NCI-H226 (cell line): ENCODE measurements around the gene HS6ST2.
"Not testable (repeated sequence)": the region's sequence is repeated elsewhere in the genome, so short reads cannot be mapped to it uniquely, and the experiment has no call there.

ENCODE experiments used
- DNase-seq: peaks from one replicate; pipeline ENCODE4 v3.0.0-alpha.2; 2015

Gene HS6ST2

DNA sequence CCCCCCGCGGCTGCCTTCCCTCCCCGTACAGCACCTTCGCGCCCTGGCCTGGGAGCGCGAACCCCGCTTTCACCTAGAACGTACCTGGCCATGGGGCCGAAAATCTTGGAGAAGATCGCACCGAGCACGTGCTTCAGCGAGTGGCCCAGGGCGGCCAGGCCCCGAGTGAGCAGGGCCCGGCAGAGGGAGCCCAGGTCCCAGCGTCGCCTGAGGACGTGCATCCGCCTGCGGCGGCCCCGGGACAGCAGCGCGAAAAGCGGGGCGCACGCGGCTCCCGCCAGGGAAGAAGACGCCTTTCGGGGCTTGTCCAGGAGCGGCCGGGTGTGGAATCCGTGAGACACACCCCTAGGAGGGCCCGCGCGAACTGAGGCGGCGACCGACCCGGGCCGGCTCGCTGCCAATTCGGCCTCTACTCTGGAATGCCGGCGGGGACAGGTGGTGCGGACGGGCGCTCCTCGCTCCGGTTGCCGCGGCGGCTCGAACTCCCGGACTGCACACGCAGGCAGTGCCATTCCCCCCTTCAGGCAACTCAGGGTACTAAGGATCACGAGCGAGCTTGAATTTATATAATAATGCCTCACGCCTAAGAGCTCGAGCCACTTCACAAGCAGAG is at the start of gene HS6ST2:
HS6ST2 (minus strand) TSS at position 539 of the 613 bp plus-strand sequence.
- no peak for DNase-seq

DNA sequence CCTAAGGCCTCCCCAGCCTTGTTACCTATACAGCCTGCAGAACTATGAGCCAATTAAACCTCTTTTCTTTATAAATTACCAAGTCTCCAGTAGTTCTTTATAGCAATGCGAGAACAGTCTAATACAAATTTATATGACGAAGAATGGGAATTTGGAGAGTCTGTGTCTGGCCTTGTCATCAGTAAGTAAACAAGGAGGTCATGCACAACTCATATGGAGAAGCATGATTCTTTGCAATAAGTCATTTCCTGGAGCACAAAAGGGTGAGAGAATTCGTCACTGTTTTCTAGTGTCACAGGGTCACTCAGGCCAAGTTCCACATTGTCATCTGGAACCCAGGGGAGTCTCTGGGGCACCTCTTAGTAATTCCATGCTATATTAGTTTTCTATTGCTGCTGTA is 49.0 kb upstream of the HS6ST2 start:
- no peak for DNase-seq

DNA sequence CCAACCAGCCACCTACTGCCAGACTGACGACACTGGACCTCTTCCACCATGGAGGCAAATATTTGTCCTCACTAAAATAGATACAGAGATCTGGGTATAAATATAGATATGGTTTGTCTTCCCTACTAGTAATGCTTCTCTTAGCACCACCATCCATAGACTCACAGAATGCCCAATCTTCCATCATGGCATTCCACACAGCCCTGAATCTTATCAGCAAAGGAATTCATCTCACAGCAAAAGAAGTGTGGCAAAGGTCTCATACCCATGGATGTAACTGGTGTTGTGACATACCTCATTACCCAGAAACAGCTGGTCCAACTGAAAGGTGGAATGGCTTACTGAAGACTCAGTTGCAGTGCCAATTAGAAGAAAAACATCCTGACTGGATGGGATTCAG is 47.2 kb upstream of the HS6ST2 start:
- no peak for DNase-seq

GRCh38 chrX:133005042-133005441 is 46.6 kb upstream of the HS6ST2 start:
- DNase-seq: no peak

DNA sequence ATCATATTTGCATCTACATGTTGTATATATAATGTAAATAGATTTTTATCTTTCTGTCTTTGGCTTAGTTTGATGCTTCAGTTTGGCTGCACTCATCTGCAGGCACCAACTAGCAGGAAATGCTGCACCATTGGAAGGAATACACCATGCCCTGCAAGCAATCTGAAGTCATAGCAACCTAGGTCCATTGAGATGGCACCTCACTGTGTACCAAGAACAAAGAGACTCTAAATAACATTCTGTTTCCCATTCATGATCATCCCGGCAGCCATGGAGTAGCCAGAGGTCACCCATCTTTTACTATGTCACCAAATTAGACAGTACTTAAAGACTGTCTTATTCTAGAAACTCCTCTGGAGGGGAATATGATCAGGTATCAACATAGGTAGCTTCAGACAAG is 40.8 kb upstream of the HS6ST2 start:
- DNase-seq: no peak

- DNase-seq: no peak
Measured at GRCh38 chrX:132990835-132991234, 32.4 kb upstream of the HS6ST2 start.

DNA sequence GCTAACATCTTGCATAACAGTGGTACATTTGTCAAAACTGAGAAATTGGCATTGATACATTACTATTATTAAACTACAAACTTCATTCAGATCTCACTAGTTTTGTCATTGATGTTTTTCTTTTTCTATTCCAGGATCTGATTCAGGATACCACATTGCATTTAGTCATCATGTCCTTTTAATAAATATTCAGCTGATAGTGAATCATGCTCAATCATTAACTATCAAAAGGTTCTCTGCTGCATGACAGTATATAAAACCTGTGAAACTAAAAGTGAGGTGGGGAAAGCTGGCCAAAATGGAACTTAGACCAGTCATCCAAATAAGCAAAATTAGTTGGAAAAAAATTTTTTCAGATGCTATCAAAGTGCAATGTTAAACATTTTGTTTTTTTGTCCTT is 28.1 kb upstream of the HS6ST2 start:
- DNase-seq: no peak

DNA sequence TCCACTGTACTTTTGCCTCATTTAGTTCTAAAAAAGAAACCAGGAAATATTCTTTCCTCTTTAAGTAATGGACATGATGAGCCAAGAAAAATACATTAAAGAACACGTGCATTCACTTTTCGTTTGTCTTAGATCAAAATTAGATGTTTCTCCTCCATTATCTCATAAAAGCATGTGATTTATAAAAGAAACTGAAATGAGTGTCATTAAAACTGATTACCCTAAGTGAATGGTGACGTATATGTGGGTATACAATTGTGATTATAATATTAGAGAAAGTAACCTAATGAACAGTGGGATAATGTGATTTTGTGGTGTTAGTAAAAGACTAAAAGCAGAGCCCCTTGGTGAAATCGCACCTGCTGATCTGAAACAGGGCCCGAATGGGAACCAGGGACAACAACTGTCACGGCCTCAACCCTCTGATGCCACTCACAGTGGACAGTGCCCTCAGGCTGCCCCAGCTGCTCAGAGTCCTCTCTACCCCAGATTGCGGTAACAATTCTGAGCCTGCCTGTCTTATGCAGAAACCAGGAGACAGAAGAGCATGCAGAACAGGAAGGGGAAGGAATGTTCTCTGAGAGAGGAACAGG is 25.7 kb upstream of the HS6ST2 start:
- no peak for DNase-seq

DNA sequence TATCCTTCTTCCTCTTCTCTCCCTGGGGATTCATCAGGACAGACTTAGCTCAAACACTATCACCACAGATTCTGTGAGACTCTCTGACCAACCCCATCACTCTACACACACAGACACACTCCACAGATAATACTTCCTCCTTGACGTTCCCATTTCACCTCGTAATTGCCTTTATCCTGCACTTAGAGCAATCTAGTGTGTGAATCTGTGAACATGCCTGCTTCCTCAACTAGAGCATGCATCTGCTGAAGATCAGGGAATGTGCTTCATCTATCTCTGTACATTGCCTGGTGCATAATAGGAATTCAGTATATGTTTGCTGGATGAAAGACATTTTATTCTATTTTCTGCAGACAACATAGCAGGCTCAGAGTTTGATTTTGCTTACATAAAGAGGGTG is 25.1 kb upstream of the HS6ST2 start:
- no peak for DNase-seq

DNA sequence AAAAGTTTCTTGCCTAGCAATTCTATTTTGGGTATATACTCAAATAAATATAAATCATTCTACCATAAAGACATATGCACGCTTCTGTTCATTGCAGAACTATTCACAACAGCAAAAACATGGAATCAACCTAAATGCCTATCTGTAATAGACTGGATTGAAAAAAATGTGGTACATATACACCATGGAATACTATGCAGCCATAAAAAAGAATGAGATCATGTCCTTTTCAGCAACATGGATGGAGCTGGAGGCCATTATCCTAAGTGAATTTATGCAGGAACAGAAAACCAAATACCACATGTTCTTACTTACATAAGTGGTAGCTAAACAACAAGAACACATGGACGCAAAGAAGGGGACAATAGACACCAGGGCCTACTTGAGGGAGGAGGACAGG is 21.6 kb upstream of the HS6ST2 start:
- not testable (repeated sequence) for DNase-seq

DNA sequence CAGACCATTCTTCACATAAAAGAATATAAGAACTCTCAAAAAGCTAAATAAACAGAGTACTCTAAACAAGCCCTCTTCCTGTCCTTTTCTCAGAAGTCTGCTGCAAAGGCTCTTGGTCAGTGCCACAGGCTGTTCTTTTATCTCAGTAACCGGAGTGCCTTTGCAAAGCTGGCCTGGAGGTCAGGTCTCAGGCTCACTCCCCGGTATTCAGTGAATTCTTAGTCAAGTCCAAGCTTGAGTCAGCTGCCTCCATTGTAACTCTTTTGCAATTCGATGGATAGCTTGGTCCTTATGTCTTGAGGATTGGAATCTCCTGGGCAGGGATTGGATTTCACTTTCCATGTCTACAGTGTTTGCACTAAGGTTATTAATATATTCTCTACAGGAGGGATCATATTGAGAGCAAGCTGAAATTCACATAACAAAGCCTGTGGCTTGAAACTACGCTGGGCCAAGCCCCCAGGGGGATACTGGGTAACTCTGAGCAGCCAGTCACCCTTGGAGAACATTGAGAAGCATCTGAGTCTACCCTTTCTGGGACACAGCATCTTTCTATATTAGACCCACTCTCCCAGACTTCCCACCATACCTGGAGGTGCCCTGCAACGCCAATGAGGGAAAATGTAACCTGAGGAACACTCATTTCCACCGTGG is 10.0 kb upstream of the HS6ST2 start:
- no peak for DNase-seq

- DNase-seq: no peak
Measured at GRCh38 chrX:132967049-132967448, 8.6 kb upstream of the HS6ST2 start.

- DNase-seq: no peak
Measured at GRCh38 chrX:132965461-132965860, 7.0 kb upstream of the HS6ST2 start.

- DNase-seq: no peak
Measured at GRCh38 chrX:132961511-132961910, 3.1 kb upstream of the HS6ST2 start.

- no peak for DNase-seq
Measured at GRCh38 chrX:132957211-132958090, 978 bp downstream of the HS6ST2 start.

DNA sequence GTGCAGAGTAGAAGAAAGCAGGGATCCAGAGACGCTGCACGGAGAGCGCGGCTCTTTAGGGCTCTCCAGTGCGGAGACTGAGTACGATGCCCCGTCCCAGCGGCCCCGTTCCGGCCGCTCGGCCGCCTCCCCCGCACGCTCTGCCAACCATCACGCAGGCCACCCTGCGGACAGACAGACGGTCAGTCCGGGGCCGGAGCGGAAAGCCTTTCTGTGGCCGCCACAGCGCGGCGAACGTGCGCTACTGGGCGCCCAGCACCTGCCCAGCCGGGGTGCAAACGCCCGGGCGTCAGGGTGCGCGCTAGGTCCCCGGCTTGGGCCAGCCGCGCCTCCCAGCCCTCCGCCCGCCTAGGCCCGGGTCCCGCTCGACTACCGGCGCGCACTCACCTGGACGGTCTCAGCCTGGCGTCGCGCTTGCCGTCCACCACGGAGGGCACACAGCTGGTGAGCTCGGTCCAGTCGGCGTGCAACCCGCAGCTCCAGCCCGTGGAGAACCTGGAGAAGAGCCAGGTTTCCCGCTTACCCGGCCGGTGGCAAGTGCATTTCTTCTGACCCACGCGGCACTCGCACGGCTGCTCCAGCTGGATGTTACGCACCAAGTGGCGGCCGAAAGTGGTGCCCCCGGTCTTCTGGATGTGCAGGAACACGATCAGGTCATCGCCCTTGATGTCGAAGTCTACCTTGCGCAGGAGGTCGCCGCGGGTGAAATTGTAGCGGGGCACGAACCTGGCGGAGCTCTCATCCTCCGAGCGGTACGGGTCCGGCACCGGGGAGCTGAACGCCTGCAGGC is 1.8 kb downstream of the HS6ST2 start:
- DNase-seq: no peak

DNA sequence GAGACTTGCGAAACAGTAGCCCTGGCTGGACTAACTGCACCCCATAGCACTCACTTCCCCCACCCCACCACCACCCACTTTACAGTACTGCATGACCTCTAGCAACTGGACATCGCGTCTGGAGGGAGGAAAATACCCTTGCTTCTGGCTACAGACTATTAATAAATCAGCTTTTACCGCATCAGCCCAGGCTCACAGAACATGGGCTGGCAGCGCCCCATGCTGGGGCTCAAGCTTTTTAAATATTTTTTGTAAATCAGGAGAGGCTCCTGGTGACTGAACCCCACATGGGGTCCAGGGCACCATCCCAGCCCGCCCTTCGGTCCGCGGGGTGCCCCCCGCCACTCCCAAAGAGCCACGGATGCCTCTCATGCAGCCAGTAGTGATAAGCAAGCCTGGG is 2.7 kb downstream of the HS6ST2 start:
- DNase-seq: no peak

- DNase-seq: no peak
Measured at GRCh38 chrX:132954323-132954722, 4.1 kb downstream of the HS6ST2 start.

DNA sequence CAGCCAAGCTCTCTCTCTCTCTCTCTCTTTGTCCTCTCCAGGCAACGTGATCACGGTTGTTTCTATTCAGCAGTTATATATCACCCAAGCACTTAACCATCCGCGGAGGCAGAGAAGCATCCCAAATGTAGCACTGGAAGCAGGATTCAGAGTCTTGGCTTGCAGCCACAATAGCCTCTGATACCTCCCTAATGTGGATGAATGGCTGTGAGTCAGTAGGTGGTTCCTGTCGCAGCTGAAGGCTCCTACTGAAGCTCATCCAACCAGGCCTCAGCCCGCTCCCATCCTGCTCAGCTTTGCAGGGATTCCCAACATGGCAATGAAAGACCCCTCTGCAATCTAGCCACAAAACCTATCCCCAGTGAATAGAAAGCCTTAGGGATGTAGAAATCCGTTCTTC is 5.1 kb downstream of the HS6ST2 start:
- no peak for DNase-seq

DNA sequence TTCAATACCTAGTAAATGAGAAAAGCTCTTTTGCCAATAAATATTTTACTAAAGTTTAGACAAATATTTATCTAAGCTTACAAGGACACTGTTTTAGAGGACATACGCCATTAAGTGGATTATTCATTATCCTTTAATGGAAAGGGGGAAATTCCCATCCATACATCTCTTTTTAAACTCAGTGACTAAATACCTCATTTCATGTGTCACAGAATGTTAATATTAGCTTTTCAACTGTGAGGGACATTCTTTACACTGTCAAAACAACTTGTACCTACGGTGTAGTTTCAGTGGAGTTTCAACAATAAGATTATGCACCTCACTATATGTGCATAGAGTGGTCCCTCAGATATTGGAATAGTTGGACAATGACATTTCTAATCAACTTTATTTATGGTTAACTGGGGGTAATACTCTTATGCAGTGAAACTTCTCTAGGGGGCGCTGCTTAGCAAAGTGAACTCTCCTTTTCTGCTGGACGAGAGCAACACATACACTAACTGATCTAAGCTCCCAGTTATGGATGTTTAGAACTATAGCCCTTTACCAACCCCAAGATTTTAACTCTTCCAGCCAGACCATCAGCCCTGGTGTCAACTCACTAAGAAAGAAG is 9.7 kb downstream of the HS6ST2 start:
- no peak for DNase-seq

DNA sequence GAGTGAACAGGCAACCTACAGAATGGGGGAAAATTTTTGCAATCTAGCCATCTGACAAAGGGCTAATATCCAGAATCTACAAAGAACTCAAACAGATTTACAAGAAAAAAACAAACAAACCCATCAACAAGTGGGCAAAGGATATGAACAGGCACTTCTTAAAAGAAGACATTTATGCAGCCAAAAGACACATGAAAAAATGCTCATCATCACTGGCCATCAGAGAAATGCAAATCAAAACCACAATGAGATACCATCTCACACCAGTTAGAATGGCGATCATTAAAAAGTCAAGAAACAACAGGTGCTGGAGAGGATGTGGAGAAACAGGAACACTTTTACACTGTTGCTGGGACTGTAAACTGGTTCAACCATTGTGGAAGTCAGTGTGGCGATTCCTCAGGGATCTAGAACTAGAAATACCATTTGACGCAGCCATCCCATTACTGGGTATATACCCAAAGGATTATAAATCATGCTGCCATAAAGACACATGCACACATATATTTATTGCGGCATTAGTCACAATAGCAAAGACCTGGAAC is 13.3 kb downstream of the HS6ST2 start:
- not testable (repeated sequence) for DNase-seq

DNA sequence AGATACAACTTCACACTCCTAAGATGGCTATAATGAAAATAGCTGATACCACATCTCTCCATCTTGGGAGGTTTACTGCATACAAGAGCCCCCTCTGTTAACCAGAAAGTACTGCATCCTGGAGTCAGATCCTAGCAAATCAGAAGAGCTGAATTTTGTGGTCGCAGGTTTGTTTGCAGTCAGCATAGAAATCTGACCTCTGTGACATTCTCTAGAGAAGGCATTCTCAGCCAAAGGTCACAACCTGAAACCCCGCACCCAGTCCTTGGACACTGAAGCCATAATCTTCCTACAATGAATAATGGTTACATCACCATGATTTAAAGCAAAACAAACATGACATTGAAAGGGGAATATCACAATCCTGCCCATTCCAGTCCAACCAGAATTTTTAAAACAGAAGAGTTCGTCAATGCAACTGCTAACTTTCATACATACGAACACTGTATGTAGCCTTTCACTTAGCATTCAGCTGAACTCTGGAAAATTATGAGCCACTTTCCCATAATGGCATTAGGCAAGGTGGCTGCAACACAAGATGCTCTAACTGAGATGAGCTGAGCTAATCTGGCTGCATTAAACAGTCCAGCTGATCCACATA is 17.6 kb downstream of the HS6ST2 start:
- DNase-seq: no peak
